HG02798 (cell line): Measurements from ENCODE around the gene FBLN1.
"Not testable (repeated sequence)": the region's sequence is repeated elsewhere in the genome, so short reads cannot be mapped to it uniquely, and the experiment has no call there.

Source experiments
- ATAC-seq: cut with Tn5 transposase; IDR thresholded peaks from one replicate; pipeline ENCODE4 v1.9.1; 2021; ENCODE audit warnings: mild to moderate bottlenecking; ENCODE audit not compliant: unreplicated experiment, poor library complexity

FBLN1 gene

GRCh38 chr22:45543243-45543642 is 40.6 kb downstream of the FBLN1 start:
- ATAC-seq, result no peak

- ATAC-seq, result no peak
Observed at GRCh38 chr22:45544588-45545170, 42.0 kb downstream of the FBLN1 start.

- no peak for ATAC-seq
Observed at GRCh38 chr22:45546333-45547015, 43.8 kb downstream of the FBLN1 start.

- ATAC-seq, result no peak
Observed at GRCh38 chr22:45547016-45547345, 44.3 kb downstream of the FBLN1 start.

- ATAC-seq, result no peak
Observed at GRCh38 chr22:45547731-45548130, 45.0 kb downstream of the FBLN1 start.

- no peak for ATAC-seq
Observed at GRCh38 chr22:45548247-45548840, 45.7 kb downstream of the FBLN1 start.

- no peak for ATAC-seq
Observed at GRCh38 chr22:45548991-45549761, 46.5 kb downstream of the FBLN1 start.

GRCh38 chr22:45549762-45550378 is 47.2 kb downstream of the FBLN1 start:
- ATAC-seq, result no peak

GRCh38 chr22:45550416-45550815 is 47.7 kb downstream of the FBLN1 start:
- no peak for ATAC-seq

GRCh38 chr22:45550891-45551290 is 48.2 kb downstream of the FBLN1 start:
- ATAC-seq, result no peak

GRCh38 chr22:45551310-45552016 is 48.8 kb downstream of the FBLN1 start:
- no peak for ATAC-seq

- no peak for ATAC-seq
Observed at GRCh38 chr22:45552017-45552411, 49.3 kb downstream of the FBLN1 start.

GRCh38 chr22:45552580-45553350 is 50.1 kb downstream of the FBLN1 start:
- ATAC-seq, result no peak

- no peak for ATAC-seq
Observed at GRCh38 chr22:45553351-45554039, 50.8 kb downstream of the FBLN1 start.

- ATAC-seq, result no peak
Observed at GRCh38 chr22:45554040-45554406, 51.3 kb downstream of the FBLN1 start.

GRCh38 chr22:45554861-45555260 is 52.2 kb downstream of the FBLN1 start:
- no peak for ATAC-seq

- ATAC-seq, result not testable (repeated sequence)
Observed at GRCh38 chr22:45557926-45558325, 55.2 kb downstream of the FBLN1 start.

GRCh38 chr22:45560092-45560491 is 57.4 kb downstream of the FBLN1 start:
- ATAC-seq, result not testable (repeated sequence)

GRCh38 chr22:45560761-45561160 is 58.1 kb downstream of the FBLN1 start:
- not testable (repeated sequence) for ATAC-seq
